BJ (cell line): ENCODE data around the gene DHRS7B. TPM values are rescaled to one million over a fixed set of nuclear protein-coding genes. Genes with fewer than 3 reads are reported as not detected.
"Not testable (repeated sequence)": the region's sequence is repeated elsewhere in the genome, so short reads cannot be mapped to it uniquely, and the experiment has no call there.

Source experiments
- CTCF ChIA-PET: fragments of 350-600 bp; formaldehyde crosslinking; extraction: SDS; loops from one replicate; lab custom pipeline; 2021; ENCODE audit warnings: antibody characterized with exemption, inconsistent platforms; lab: Yijun Ruan, JAX
- POLR2A ChIA-PET: fragments of 300-600 bp; sonication (Branson Sonifier 250); formaldehyde crosslinking; extraction: SDS; loops from one replicate; lab custom pipeline; 2021; ENCODE audit warnings: antibody characterized with exemption; lab: Charles Lee
- DNase-seq: peaks from one replicate; pipeline ENCODE4 v3.0.0-alpha.2; 2011; ENCODE audit warnings: low read depth
- H3K27me3 ChIP-seq: 2 replicates; pipeline ENCODE4 v1.6.0; 2011; ENCODE audit warnings: low read length; ENCODE audit not compliant: control insufficient read depth, insufficient read depth
- H3K36me3 ChIP-seq: 2 replicates; pipeline ENCODE4 v1.5.1; 2011; ENCODE audit warnings: low read length; ENCODE audit not compliant: control insufficient read depth, insufficient read depth
- H3K4me3 ChIP-seq: 2 replicates; pipeline ENCODE4 v1.5.1; 2011; ENCODE audit warnings: low read depth, mild to moderate bottlenecking, control low read depth, low read length
- polyA plus RNA-seq: library from polyadenylated mRNA; depleted of rRNA; stranded (reverse); fragments of >200 nt; gene quantifications from 2 replicates; pipeline ENCODE4 v1.2.3, GENCODE V29; 2011
- TF ChIP-seq, protein P1 (sequence below): IDR thresholded peaks from 2 replicates; pipeline ENCODE4 v1.5.1; 2011; ENCODE audit warnings: low read depth, mild to moderate bottlenecking, control low read depth, inconsistent platforms, low read length, moderate library complexity; ENCODE audit not compliant: insufficient read depth

The DHRS7B gene
- polyA plus RNA-seq, 1 experiment: 47.0 TPM

DNA sequence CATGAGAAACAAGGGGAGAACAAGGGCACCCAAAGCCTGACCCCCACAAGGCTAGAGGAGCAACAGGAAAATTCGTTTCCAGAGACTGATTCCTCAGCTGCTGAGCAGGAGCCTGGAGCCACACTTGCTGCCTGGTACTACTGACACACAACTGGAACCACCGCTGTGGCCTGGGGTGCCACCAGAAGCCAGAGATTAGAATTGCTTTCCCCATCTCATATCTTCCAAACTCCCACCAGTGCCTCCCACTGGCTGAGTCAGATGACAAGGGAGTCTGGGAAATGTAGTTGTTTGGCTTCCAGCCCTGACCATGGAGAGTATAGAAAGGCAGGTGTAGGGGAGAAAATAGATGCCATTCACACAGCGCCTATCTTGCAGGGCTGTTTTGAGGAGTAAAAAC is 91.3 kb downstream of the DHRS7B start:
- ChIA-PET CTCF (interaction anchor here (0.8 to 1.2 kb wide), 2 partner anchors 67 to 68 kb away, joined by 4 to 6 read pairs; no protein-coding TSS in a partner anchor), POLR2A (no interaction called here)
- Histone ChIP-seq H3K36me3 (peaks cover 2% of the 10 kb centered on the region), H3K4me3 (no peak overlapping the region), H3K27me3 (no peaks in the 10 kb centered on the region)
- no peak for DNase-seq
- TF ChIP-seq, protein P1, sequence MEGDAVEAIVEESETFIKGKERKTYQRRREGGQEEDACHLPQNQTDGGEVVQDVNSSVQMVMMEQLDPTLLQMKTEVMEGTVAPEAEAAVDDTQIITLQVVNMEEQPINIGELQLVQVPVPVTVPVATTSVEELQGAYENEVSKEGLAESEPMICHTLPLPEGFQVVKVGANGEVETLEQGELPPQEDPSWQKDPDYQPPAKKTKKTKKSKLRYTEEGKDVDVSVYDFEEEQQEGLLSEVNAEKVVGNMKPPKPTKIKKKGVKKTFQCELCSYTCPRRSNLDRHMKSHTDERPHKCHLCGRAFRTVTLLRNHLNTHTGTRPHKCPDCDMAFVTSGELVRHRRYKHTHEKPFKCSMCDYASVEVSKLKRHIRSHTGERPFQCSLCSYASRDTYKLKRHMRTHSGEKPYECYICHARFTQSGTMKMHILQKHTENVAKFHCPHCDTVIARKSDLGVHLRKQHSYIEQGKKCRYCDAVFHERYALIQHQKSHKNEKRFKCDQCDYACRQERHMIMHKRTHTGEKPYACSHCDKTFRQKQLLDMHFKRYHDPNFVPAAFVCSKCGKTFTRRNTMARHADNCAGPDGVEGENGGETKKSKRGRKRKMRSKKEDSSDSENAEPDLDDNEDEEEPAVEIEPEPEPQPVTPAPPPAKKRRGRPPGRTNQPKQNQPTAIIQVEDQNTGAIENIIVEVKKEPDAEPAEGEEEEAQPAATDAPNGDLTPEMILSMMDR: peak; percentile 7; the same call in 1 of the 2 replicates

DNA sequence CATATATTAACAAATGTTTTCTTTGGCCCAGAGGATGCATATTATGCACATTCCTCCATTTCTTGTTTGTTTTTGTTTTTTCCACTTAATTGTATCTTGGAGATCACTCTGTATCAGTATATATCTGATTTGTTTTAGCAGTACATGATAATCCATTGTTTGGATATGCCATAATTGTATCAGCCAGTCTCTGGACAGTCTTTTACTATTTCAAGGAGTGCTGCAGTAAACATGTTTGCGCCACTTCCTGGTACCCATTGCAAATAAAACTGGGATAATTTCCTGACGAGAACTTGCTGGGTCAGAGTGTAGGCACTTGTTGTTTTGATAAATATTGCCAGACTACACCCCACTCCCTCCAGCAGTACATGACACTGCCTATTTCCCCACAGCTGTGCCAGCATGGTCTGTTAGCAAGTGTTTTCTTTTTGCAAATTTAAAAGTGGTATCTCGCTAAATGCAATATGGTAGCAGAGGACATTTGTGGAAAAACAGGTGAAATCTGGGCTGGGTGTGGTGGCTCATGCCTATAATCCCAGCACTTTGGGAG is 92.1 kb downstream of the DHRS7B start:
- Histone ChIP-seq H3K36me3 (peaks cover 2% of the 10 kb centered on the region), H3K27me3 (no peaks in the 10 kb centered on the region), H3K4me3 (no peak overlapping the region)
- no peak for DNase-seq
- ChIA-PET POLR2A (no interaction called here), CTCF (no interaction called here)
- TF ChIP-seq, protein P1: no peak

DNA sequence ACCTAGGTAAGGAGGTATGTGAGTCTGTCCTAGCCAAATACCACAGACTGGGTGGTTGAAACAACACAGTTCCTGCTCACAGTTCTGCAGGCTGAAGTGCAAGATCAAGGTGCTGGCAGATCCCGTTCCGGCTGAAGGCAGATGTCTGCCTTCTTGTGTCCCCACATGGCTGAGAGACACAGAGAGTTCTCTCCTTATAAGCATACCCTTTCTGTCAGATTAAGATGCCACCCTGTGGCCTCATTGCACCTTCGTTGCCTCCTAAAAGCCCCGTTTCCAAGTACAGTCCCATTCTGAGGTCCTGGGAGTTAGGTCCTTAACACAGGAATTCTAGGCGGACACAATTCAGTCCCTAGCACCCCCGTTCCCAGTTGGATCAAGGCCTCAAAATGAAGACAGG is 96.3 kb downstream of the DHRS7B start:
- CTCF ChIA-PET: no interaction called here
- H3K4me3 ChIP-seq: no peak overlapping the region
- POLR2A ChIA-PET: no interaction called here
- no peak for DNase-seq
- H3K36me3 ChIP-seq: peaks cover 2% of the 10 kb centered on the region
- no peaks in the 10 kb centered on the region for H3K27me3 ChIP-seq
- TF ChIP-seq, protein P1: no peak

DNA sequence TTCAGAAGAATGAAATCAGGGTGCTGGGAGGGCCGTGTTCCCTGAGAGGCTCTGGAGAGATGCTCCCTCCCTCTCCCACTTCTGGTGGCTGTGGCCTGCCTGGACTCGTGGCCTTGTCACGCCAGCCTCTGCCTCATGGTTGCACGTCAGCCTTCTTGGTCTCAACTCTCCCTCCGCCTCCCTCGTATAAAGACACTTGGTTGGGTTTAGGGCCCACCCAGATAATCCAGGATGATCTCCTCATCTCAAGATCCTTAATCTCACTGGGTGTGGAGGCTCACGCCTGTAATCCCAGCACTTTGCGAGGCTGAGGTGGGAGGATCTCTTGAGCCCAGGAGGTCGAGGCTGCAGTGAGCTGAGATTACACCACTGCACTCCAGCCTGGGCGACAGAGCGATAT is 100.5 kb downstream of the DHRS7B start:
- H3K4me3 ChIP-seq, H3K27me3 ChIP-seq, POLR2A ChIA-PET, H3K36me3 ChIP-seq, DNase-seq: not testable (repeated sequence)
- CTCF ChIA-PET: interaction anchor here (1.7 kb wide), 1 partner anchor 12 kb away, joined by 4 read pairs; no protein-coding TSS in a partner anchor

DNA sequence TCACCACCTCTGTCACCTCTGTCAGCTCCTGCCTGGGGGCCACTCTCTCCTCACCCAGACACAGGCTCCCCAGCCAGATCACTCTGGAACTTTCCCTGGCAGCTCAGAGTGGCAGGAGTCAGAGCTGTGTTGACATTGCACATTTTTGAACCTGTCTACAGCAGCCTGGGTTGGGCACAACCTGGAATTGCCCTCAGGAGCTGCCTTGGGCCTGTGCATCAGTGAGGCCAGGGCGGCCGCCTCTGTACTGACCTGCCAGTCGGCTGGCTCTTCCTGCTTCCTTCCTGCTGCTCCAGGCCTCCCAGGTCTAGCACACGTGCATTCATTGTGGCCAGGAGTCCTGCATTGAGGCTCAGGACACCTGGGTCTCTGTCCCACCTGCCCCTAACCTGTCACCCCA is 101.3 kb downstream of the DHRS7B start:
- H3K27me3 ChIP-seq: no peaks in the 10 kb centered on the region
- H3K4me3 ChIP-seq: no peak overlapping the region
- TF ChIP-seq, protein P1: no peak
- ChIA-PET POLR2A (no interaction called here), CTCF (interaction anchor here (1.7 kb wide), 1 partner anchor 11 kb away, joined by 4 read pairs; no protein-coding TSS in a partner anchor)
- H3K36me3 ChIP-seq: no peaks in the 10 kb centered on the region; the same call in none of the 2 replicates
- DNase-seq: no peak

DNA sequence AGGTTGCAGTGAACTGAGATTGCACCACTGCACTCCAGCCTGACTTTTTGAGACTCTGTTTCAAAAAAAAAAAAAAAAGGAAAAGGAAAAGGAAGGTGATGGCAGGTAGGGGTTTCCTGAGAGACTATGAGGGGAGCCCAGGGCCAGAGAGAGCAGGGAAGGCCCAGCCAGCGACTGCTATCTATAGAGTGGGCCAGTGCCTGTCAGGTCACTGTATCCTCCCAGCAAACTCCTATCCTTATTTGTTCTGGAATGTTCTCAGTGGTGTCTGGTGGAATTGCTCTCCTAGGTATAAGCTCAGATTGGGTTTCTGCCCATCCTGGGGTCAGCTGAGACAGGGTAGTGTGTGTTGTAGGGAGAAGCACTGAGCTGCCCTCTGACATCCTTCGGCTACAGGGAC is 102.1 kb downstream of the DHRS7B start:
- TF ChIP-seq, protein P1: no peak

More for the DNA sequence above, 102.1 kb downstream of the DHRS7B start:
- no peaks in the 10 kb centered on the region for H3K27me3 ChIP-seq
- ChIA-PET POLR2A (no interaction called here), CTCF (no interaction called here)
- DNase-seq: no peak
- H3K36me3 ChIP-seq: no peaks in the 10 kb centered on the region
- H3K4me3 ChIP-seq: no peak overlapping the region
